ENCODE measurements around the gene KCNF1.

- TF ChIP-seq, protein P1, sequence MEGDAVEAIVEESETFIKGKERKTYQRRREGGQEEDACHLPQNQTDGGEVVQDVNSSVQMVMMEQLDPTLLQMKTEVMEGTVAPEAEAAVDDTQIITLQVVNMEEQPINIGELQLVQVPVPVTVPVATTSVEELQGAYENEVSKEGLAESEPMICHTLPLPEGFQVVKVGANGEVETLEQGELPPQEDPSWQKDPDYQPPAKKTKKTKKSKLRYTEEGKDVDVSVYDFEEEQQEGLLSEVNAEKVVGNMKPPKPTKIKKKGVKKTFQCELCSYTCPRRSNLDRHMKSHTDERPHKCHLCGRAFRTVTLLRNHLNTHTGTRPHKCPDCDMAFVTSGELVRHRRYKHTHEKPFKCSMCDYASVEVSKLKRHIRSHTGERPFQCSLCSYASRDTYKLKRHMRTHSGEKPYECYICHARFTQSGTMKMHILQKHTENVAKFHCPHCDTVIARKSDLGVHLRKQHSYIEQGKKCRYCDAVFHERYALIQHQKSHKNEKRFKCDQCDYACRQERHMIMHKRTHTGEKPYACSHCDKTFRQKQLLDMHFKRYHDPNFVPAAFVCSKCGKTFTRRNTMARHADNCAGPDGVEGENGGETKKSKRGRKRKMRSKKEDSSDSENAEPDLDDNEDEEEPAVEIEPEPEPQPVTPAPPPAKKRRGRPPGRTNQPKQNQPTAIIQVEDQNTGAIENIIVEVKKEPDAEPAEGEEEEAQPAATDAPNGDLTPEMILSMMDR (conservative IDR thresholded peaks at IDR 0.05; ENCODE audit: low read length): no peak
- no peak for TF ChIP-seq EZH2phosphoT487 (IDR thresholded peaks at IDR 0.05; ENCODE audit: borderline replicate concordance, low read depth, low read length)
These were observed 20.0 kb downstream of the KCNF1 start for GRCh38 chr2:10931710-10932255.

All from OCI-LY7 (cell line).